Measurements from ENCODE around the gene P3H3.
"Not testable (repeated sequence)": the region's sequence is repeated elsewhere in the genome, so short reads cannot be mapped to it uniquely, and the experiment has no call there.

The P3H3 gene

GRCh38 chr12:6865307-6865706 lies 37.1 kb downstream of the P3H3 start:
- in situ Hi-C loops (cut with HindIII; ENCODE audit: low sequenced_read_pairs), result not testable (repeated sequence)

GRCh38 chr12:6866163-6866919 lies 38.1 kb downstream of the P3H3 start:
- in situ Hi-C loops (cut with HindIII; ENCODE audit: low sequenced_read_pairs), result no loop called here

GRCh38 chr12:6866920-6867412 lies 38.8 kb downstream of the P3H3 start:
- in situ Hi-C loops (cut with HindIII; ENCODE audit: low sequenced_read_pairs), result no loop called here

- in situ Hi-C loops (cut with HindIII; ENCODE audit: low sequenced_read_pairs), result no loop called here
Measured at GRCh38 chr12:6867413-6868210, 39.4 kb downstream of the P3H3 start, which contains the start of gene TPI1. TSS of gene TPI1 (plus strand) at chr12:6867531. CDS start at chr12:6867567, 36 bp downstream.

GRCh38 chr12:6868211-6869048 lies 40.2 kb downstream of the P3H3 start:
- in situ Hi-C loops (cut with HindIII; ENCODE audit: low sequenced_read_pairs), result no loop called here

- in situ Hi-C loops (cut with HindIII; ENCODE audit: low sequenced_read_pairs), result no loop called here
Measured at GRCh38 chr12:6869049-6870021, 41.1 kb downstream of the P3H3 start.

- in situ Hi-C loops (cut with HindIII; ENCODE audit: low sequenced_read_pairs), result not testable (repeated sequence)
Measured at GRCh38 chr12:6870304-6870703, 42.1 kb downstream of the P3H3 start.

- in situ Hi-C loops (cut with HindIII; ENCODE audit: low sequenced_read_pairs), result no loop called here
Measured at GRCh38 chr12:6871052-6871957, 43.1 kb downstream of the P3H3 start.

- in situ Hi-C loops (cut with HindIII; ENCODE audit: low sequenced_read_pairs), result no loop called here
Measured at GRCh38 chr12:6872073-6873048, 44.2 kb downstream of the P3H3 start.

GRCh38 chr12:6873094-6874014 lies 45.1 kb downstream of the P3H3 start, which contains the start of gene SPSB2:
TSS of gene SPSB2 (minus strand) at chr12:6873303. CDS start at chr12:6872901, 402 bp downstream.
- in situ Hi-C loops (cut with HindIII; ENCODE audit: low sequenced_read_pairs), result no loop called here

- in situ Hi-C loops (cut with HindIII; ENCODE audit: low sequenced_read_pairs), result not testable (repeated sequence)
Measured at GRCh38 chr12:6874015-6874368, 45.8 kb downstream of the P3H3 start.

- in situ Hi-C loops (cut with HindIII; ENCODE audit: low sequenced_read_pairs), result not testable (repeated sequence)
Measured at GRCh38 chr12:6879824-6880223, 51.6 kb downstream of the P3H3 start.

- in situ Hi-C loops (cut with HindIII; ENCODE audit: low sequenced_read_pairs), result no loop called here
Measured at GRCh38 chr12:6883252-6883651, 55.0 kb downstream of the P3H3 start.

- in situ Hi-C loops (cut with HindIII; ENCODE audit: low sequenced_read_pairs), result no loop called here
Measured at GRCh38 chr12:6883683-6884082, 55.5 kb downstream of the P3H3 start.

- in situ Hi-C loops (cut with HindIII; ENCODE audit: low sequenced_read_pairs), result no loop called here
Measured at GRCh38 chr12:6884539-6884938, 56.3 kb downstream of the P3H3 start.

- in situ Hi-C loops (cut with HindIII; ENCODE audit: low sequenced_read_pairs), result not testable (repeated sequence)
Measured at GRCh38 chr12:6886206-6886999, 58.2 kb downstream of the P3H3 start.

All from DLD1 (cell line).